SIG-M5 treated with dmso at 0.1 percent for 504 hours (cell line): ENCODE results near the gene RAPGEF2.
"Not testable (repeated sequence)": the region's sequence is repeated elsewhere in the genome, so short reads cannot be mapped to it uniquely, and the experiment has no call there.

ENCODE experiments used
- DNase-seq: peaks from one replicate; lab custom pipeline; 2025; ENCODE audit not compliant: unreplicated experiment; lab: John Stamatoyannopoulos, UW

RAPGEF2 gene

DNA sequence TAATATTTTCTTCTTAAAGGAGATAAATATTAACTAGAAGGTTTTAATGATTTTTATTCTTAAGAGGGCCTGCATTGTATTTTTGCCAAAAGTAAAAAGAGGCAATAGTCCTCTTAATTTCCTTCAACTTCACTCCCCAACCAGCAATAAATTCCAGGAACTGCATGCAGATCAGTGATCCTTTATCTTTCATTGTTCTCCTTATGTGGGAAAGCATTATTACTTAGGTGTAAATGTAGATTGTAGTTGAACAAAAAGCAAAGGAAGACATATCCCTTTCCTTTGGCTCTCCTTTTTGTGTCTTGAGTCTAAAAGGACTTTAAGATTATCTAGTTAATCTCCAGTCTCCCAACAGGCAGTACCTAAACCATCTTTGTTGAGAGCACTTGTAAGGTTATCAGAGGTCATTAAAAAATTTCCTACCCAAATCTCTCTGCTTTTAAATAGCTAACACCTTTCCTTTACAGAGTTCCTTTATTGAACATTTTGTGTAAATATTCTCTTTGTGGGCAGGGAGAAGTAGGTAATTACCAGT, 55.3 kb downstream of the RAPGEF2 start:
- no peak for DNase-seq

DNA sequence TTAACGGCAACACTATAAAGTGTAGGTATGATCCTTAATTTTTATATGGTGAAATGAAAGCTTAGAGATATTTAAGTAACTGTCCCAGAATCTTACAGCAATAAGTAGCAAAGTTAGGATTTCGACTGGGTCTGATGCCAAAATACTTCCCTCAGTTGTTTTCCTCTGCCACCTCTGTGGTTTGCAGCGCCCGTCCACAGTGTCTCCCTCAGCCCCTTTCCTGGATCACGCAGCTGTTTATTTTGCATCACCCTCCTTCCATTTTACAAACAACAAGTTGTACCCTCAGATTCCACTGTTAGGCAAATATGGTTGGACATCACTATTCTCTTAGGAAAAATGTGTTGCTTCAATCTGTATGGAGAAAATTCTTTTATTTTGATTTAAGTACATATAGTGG, 56.1 kb downstream of the RAPGEF2 start:
- DNase-seq, result no peak

DNA sequence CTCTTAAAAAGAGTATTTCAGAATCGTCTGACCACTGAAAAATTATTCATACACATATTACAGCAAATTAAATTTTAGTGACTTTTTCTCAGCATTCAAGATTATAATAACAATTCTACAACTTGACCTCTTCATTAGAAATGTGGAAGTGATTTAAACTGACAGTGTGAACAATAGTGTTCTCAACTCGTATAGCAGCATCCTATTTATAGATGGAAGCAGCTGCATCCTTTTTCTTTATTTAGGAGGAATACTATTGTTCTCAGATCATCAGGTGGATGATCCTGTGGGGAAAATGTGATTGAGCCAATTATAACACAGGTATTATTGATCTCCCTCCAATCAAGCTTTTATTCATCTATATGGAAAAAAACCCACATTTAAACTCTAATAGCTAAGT, 56.7 kb downstream of the RAPGEF2 start:
- DNase-seq, result no peak

DNA sequence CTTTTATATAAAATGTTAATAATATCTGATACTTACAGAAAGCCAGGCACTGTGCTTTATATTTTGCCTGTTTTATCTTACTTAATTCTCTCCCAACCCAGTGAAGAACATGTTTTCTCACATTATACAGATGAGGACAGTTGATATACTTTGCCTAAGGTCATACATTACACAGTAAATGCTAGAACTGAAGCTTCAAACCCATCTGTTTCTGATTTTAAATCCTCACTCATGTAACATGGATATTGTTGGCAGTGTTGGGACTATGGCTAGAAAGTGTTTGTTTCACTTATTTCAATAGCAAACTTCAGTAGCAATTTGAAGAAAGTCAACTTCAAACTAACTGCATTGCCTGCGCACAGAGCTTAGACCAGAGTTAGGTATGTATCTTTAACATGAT, 57.4 kb downstream of the RAPGEF2 start:
- no peak for DNase-seq

DNA sequence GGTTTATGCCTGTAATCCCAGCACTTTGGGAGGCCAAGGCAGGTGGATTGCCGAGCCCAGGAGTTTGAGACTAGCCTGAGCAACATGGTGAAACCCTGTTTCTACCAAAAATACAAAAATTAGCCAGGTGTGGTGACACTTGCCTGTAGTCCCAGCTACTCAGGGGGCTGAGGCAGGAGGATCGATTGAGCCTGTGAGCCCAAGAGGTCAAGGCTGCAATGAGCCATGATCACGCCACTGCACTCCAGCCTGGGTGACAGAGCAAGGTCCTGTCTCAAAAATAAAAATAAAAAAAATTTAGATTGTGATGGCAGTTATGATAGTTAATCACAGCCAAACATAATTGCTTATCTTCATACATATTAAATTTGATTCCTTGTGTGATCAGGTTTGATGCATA, 58.6 kb downstream of the RAPGEF2 start:
- not testable (repeated sequence) for DNase-seq

DNA sequence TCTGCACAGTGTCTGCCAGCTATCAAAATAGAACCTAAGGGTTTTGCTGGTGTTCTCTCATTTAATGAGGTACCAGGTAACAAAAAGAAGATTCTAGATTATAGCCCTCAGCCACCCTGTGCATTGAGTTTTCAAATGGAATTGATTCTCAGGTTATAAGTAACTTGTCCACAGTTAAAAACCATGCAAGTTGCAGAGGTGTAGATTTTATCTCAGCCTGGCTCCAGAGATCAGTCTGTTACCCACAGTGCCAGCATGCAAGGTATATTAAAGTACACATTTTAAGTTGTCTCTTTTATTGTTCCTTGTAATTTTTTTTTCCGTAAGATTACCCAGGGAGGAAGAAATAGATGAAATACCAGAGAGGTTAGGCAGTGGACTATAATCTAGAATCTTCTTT, 59.7 kb downstream of the RAPGEF2 start:
- DNase-seq, result no peak

DNA sequence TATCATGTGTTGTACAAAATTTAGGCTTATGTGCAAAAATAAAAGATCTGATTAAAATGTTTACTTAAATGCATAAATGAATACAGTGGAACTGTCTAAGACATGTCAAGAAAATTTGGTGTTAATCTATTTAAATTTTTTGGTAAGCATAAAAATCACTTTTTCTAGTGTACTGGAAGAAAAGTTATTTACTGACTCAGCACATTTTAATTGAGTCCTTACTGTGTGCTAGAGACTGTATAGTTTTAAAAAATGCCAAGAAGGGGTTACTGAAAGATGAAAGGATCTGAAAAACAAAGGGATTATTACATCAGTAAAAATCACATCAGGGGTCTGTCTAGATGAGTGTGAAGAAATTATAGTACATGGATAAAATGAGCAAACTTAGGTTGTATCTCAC, 60.6 kb downstream of the RAPGEF2 start:
- DNase-seq, result no peak

DNA sequence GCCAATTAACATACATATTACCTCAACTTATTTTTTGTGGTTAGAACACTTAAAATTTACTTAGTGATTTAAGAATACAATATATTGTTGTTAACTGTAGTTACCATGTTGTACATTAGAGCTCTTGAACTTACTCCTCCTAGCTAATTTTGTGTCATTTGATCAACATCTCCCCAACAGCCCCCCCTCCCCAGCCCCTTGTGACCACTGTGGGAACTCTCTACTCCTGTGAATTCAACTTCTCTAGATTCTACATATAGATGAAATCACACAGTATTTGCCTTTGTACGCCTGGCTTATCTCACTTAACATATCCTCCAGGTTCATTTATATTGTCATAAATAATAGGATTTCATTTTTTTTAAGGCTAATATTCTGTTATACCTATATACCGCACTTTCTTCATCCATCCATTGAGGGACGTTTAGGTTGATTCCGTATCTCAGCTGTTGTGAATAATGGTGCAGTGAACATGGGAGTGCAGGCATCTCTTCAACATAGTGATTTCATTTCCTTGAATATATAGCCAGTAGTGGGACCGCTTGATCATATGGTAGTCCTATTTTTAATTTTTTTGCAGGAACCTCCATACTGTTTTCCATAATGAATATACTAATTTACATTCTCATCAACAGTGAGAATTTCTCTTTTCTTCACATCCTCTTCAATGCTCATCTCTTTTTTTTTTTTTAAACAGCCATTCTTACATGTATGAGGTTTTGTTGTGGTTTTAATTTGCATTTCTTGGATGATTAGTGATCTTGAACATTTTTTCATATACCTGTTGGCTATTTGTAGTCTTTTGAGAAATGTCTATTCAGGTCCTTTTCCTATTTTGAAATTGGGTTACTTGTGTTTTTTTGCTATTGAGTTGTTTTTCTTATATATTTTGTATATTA, 66.8 kb downstream of the RAPGEF2 start:
- no peak for DNase-seq

DNA sequence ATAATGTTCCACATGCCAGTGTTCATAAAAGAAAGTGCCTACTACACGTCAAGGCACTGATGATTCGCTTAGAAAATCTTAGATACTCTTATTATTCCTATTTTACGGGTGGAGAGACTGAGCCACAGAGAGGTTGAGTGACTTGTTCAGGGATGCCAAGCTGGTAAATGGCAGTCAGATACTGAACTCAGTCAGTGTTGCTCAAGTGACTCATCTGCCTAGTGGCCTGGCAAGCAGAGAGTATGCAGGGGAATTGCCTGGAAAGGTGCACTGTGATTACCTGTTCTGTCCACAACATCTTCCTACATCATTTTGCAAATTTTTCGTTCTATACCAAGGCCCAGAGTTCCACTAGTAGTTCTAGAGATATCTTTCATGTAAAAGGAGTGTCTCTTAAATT, 68.4 kb downstream of the RAPGEF2 start:
- DNase-seq, result no peak

DNA sequence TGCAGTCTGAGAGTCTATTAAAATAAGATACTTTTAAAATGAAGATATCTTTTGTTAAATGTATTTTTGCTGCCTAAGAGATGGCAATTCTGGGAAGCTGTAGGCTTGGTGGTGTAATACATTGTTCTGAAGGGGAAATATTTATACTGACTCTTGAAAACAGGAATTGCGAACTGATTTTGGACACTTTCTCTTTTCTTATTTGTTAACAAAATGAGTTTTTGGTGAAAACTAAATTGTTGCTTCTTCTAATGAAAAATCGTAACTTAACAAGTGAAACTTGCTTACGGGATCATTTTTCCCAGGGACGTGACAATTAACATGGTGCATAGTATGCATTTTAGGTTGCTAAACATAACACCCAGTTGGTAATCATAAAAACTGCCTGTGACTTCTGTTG, 71.0 kb downstream of the RAPGEF2 start:
- DNase-seq, result no peak

DNA sequence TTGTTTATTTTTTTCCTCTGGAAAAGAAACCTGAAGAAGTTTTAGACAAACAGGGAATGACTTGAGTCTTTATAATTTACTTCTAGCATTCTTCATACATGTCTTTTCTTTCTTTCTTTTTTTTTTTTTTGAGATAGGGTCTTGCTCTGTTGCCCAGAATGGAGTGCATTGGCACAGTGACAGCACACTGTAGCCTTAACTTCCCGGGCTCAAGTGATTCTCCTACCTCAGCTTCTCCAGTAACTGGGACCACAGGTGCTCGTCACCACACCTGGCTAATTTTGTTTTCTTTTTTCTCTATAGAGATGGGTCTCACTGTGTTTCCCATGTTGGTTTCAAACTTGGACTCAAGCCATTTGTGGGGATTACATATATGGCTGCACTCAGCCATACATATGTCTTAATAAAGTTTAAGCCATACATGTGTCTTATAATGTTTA, 71.8 kb downstream of the RAPGEF2 start:
- no peak for DNase-seq

DNA sequence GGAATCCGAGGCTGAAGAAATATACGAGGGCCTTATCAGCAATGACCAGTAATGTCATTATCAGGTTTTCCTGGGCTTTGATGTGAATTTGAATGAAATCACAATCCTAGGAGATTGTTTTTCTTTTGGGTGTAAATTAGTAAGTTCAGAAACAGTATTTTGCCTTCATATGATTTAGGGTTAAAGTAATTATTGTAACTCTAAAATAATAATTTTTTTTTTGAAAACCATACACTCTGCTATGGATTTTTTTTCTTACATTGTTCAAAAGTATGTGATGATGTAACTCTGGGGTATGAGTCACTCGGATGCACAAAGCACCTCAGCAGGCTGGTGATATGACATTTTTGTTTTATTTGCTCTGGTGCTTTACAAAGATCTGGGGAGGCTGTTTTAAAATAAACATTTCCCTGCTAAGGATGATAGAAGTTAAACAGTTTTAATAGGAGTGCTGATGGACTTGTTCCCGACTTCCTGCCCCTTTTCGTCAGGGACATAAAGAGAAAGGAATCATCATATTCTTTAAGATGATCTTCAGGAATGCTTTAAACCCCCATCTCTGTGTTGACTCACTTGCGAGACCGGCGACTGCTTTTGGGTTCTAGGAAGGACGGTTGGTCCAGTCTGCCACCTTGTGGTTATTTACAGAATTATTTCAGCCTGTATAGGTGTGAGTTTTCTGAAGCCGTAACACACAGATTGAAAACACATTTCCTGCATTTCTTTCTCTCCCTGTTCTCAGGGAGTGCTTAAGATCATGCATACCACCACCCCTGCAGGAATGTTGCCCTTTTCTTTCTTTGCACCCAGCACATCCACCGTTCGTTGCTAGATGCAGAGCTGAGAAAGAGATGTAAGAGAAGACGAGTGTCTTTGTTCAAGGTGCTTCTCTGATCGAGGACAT, 72.5 kb downstream of the RAPGEF2 start:
- DNase-seq, result peak; percentile 78

DNA sequence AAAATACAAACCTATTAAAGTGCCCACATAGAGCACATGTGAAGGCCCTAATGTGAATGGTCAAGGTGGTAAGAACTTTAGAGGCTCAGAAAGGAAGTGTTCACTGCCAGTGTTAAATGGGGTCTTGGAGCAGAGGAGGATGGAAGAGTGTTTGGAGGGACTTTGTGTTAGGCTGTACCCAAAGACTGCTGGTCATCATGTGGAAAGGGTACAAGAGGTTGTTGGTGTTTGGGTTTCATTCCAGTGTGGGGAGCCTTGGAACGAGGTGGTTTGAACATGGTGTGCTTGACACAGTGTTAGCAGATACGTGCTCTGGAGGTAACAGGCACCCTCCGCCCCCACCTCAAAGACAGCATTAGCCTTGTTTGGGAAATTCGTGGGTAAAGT, 73.1 kb downstream of the RAPGEF2 start:
- no peak for DNase-seq

DNA sequence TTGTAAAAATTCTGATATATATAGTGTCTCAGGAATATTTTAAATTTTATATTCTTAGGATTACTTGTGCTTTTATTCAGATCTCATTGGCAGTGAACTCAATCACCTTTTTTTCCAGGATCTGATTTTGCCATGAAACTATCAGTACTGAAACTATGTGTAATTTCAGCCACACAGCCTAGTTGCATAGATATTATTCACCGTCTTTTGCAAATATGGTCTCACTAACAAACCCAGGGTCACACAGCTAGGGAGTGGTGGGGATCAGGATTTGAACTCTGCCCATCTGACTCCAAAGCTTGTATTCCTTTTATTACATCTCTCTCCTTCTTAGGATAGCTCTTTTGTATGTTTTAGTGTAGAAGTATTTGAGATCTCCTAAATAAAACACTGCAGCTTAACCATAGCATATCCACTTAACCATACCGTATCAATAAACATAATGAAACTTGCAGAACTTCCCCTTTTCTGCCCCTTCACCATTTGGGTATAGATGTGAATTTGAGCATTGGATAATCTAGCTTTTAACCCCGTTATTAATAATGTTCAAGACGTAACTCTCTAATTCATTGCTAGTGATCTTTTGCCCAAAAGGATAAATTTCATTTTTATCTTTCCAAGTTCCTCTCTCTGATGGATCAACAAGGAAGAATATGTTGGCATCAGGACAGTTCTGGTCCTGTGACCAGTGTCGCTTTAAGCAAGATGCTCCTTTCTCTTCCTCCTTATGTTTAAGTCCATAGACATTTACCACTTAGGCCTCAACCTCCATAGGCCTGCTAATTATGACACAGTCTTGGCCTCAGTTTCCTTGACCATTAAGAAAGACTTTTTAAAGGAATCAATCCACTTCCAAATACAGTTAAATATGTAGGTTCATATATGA, 74.6 kb downstream of the RAPGEF2 start:
- peak; percentile 61 for DNase-seq

DNA sequence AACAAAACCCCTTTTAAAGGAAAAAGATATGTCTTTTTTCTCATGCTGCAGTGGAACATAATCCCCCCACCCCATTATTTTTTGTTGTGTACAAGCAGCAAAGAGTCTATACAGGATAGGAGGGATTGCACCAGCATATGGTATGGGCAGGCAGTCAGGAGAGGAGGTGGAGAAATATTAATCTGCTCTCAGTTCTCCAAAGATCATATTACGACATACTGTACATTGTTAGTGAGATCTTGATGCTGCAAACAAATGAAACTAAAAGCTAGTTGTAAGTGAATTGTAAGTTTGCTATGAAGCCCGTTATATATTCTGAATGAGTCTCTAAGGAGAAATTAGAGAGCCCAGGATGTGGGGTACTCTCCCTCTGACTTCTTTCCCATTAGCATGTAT, 75.3 kb downstream of the RAPGEF2 start:
- DNase-seq, result peak; percentile 87

DNA sequence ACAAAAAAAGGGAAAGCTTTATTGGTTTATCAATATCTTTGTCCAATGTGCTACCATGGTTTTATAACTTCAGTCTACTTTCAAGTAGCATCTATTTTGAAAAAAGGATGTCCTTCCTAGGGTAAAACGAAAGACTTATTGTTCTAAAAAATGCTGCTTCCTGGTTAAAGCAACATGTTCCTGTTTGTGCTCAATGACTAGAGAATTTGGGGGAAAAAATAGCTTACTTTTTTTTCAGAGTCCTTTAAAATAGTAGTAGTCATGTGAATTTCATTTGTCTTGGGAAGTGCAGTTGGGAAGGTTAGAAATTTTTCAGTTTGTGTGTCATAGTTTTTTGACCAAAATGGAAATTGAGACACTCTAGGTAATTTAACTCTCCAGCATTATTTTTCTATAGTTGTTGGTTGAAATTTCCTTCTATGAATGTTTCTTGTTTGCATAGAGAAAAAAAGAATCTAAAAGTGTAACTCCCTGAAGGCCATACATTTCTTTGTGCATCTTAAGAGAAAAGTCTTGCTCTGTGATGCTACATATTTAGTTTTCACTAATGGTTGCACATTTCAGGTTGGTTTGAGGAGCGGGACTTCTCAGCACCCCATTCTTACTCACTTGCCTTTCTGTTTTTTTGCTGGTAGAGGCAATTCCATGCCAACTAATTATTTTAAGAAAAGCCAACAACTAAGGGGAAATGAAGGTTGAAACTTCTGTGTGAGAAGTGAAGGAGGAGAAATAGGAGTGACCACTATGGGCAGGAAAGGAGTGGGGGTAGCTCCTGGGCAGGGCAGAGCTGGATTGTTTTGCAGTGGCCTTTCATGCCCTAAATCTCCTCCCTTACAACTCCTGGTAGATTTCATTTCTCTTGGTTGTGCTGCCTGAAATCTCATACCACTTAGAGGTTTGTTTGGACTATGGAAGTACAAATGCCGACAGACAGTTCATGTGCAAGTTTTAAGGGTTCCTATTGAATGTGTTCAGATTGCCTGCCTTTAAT, 76.4 kb downstream of the RAPGEF2 start:
- no peak for DNase-seq

DNA sequence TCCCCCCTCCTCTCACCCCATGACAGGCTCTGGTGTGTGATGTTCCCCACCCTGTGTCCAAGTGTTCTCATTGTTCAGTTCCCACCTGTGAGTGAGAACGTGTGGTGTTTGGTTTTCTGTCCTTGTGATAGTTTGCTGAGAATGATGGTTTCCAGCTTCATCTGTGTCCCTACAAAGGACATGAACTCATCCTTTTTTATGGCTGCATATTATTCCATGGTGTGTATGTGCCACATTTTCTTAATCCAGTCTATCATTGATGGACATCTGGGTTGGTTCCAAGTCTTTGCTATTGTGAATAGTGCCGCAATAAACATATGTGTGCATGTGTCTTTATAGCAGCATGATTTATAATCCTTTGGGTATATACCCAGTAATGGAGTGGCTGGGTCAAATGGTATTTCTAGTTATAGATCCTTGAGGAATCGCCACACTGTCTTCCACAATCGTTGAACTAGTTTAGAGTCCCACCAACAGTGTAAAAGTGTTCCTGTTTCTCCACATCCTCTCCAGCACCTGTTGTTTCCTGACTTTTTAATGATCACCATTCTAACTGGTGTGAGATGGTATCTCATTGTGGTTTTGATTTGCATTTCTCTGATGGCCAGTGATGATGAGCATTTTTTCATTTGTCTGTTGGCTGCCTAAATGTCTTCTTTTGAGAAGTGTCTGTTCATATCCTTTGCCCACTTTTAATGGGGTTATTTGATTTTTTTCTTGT, 81.2 kb downstream of the RAPGEF2 start:
- not testable (repeated sequence) for DNase-seq

DNA sequence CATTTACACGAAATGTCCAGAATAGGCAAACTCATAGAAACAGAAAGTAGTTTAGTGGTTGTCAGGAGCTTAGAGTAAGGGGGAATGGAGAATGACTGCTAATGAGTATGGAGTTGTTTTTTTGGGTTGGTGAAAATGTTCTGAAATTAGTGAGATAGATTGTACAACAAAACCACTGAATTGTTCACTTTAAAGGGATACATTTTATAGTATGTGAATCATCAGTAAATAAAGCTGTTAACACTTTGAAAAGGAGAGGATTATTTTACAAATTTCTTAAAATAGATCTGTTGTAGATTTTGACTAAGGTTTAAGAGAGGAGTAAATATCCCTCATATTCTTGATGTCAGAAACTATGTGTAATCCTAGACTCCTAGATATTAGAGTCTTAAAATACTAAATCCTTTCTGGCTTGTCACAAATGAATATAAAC, 82.7 kb downstream of the RAPGEF2 start:
- no peak for DNase-seq

DNA sequence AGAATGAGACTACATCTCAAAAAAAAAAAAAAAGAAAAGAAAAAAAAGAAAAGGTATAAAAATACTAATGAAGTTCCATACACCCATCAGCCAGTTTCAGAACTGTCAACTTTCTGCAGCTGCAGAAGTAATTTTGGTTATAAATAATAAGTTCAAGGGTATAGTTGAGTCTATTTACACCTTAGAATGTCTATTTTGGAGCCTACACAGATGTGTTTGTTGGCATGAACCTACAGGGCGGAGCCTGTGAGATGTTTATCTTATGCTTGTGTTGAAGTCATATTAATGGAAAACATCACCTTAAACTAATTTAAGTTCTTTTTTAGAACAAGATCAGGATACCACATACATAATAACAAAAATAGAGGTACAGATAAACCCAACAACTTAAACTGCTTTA, 85.8 kb downstream of the RAPGEF2 start:
- no peak for DNase-seq
